Measurements from ENCODE around the gene INTS15. TPM values are rescaled to one million over a fixed set of nuclear protein-coding genes. Genes with fewer than 3 reads are reported as not detected.
A peak's percentile ranks its signal among the peaks of the same experiment; 100 is the strongest.

Gene INTS15
- total and polyA plus RNA-seq, 10 of the 15 experiments (the other 5 are each of a cell fraction or from before 2014, with no cell fraction given), result 0.89 to 28.2 (median 16.8) TPM

- intact Hi-C loops (cut with micrococcal nuclease; ENCODE audit: unreplicated experiment), result no loop called here
- no TSS peak for BruUV-seq (replicated peaks)
- Histone ChIP-seq H4K20me1 (ENCODE audit: control insufficient read depth, insufficient read depth) (no peaks in the 10 kb centered on the region; the same call in 1 of the 2 replicates), H3K4me3 (no peak overlapping the region), H3K27ac (ENCODE audit: control insufficient read depth, insufficient read depth) (no peak overlapping the region), H3K79me2 (ENCODE audit: control insufficient read depth, insufficient read depth, low read length) (peaks cover 22% of the 10 kb centered on the region), H3K4me2 (ENCODE audit: control insufficient read depth, insufficient read depth) (no peak overlapping the region), H3K9me3 (replicated peaks; ENCODE audit: control insufficient read depth, insufficient read depth, low read length) (no peaks in the 10 kb centered on the region; the same call in 2 of the 3 replicates), H2AFZ (ENCODE audit: control insufficient read depth, low read depth, low read length) (no peak overlapping the region), H3K9ac (ENCODE audit: control insufficient read depth, insufficient read depth, low read length) (no peak overlapping the region), H3K4me1 (ENCODE audit: control insufficient read depth, insufficient read depth, low read length) (peaks cover 9% of the 10 kb centered on the region; the same call in 1 of the 2 replicates), H3K36me3 (ENCODE audit: control insufficient read depth in 2 of 2, insufficient read depth in 2 of 2, low read length in 1 of 2) (peaks cover 5 to 25% of the 10 kb centered on the region in 2 experiments; a peak in 3 of 4 replicates), H3K27me3 (replicated peaks in 1 of 2; ENCODE audit: control insufficient read depth in 2 of 2, insufficient read depth in 2 of 2, low read length in 1 of 2) (no peaks in the 10 kb centered on the region)
- CTCF ChIA-PET, result no interaction called here
- TF ChIP-seq, protein P1, sequence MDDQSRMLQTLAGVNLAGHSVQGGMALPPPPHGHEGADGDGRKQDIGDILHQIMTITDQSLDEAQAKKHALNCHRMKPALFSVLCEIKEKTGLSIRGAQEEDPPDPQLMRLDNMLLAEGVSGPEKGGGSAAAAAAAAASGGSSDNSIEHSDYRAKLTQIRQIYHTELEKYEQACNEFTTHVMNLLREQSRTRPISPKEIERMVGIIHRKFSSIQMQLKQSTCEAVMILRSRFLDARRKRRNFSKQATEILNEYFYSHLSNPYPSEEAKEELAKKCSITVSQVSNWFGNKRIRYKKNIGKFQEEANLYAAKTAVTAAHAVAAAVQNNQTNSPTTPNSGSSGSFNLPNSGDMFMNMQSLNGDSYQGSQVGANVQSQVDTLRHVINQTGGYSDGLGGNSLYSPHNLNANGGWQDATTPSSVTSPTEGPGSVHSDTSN (IDR thresholded peaks at IDR 0.05; ENCODE audit: insufficient replicate concordance, low read depth, low read length), result peak; percentile 53
- TF ChIP-seq, protein P2, sequence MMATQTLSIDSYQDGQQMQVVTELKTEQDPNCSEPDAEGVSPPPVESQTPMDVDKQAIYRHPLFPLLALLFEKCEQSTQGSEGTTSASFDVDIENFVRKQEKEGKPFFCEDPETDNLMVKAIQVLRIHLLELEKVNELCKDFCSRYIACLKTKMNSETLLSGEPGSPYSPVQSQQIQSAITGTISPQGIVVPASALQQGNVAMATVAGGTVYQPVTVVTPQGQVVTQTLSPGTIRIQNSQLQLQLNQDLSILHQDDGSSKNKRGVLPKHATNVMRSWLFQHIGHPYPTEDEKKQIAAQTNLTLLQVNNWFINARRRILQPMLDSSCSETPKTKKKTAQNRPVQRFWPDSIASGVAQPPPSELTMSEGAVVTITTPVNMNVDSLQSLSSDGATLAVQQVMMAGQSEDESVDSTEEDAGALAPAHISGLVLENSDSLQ (IDR thresholded peaks at IDR 0.05), result peak; percentile 74
- TF ChIP-seq ETV6 (conservative IDR thresholded peaks at IDR 0.05 in 1 of 2, IDR thresholded peaks at IDR 0.05 in 1 of 2; ENCODE audit: borderline replicate concordance in 1 of 2, low read depth in 1 of 2), result no peak
- in situ Hi-C loops (cut with MboI), result no loop called here
- DNase-seq (ENCODE audit: low read depth, low spot score), result no peak
- no peak for ATAC-seq
- RAD21 ChIA-PET (ENCODE audit: unreplicated experiment), result no interaction called here
- POLR2A ChIA-PET, result no interaction called here
- 84% methylated on average over 11 of the region's 11 CpGs for WGBS (ENCODE audit: insufficient coverage, insufficient replicate concordance, low lambda C conversion rate, missing lambda C conversion rate)
- FAIRE-seq, result no peak
- SMC1A ChIA-PET (ENCODE audit: uncharacterized antibody, unreplicated experiment), result no interaction called here
These were observed 50.5 kb downstream of the INTS15 start for GRCh38 chr7:6640246-6640721.
